Tibial nerve (tissue), 3 donors: Measurements from ENCODE around the gene EIF4ENIF1.
"Not testable (repeated sequence)": the region's sequence is repeated elsewhere in the genome, so short reads cannot be mapped to it uniquely, and the experiment has no call there.

ENCODE experiments used
- CTCF ChIP-seq, 5 experiments: fragments of 200-600 bp in 3 of 5; fragments of 450-650 bp in 2 of 5; sonication (generic) in 3 of 5; IDR thresholded peaks; one replicate each; pipeline ENCODE4 v1.5.1; 2016 to 2019; ENCODE audit warnings: antibody characterized with exemption in 5 of 5, mild to moderate bottlenecking in 3 of 5, moderate library complexity in 2 of 5
- POLR2A ChIP-seq, 2 donors: fragments of 450-650 bp; IDR thresholded peaks; one replicate each; pipeline ENCODE4 v1.6.1; 2017; ENCODE audit warnings: antibody characterized with exemption in 2 of 2, mild to moderate bottlenecking in 2 of 2, moderate library complexity in 2 of 2

DNA sequence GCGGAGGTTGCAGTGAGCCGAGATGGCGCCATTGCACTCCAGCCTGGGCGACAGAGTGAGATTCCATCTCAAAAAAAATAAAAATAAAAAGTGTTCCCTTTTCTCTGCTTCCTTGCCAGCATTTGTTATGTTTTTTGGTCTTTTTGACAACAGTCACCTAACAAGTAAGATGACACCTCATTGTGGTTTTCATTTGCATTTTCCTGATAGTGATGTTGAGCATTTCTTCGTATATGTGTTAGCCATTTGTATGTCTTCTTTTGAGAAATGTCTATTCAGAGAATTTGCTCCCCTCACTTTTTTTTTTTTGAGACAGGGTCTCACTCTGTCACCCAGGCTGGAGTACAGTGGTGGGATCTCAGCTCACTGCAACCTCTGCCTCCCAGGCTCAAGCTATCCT lies 34.5 kb upstream of the EIF4ENIF1 start:
- not testable (repeated sequence) for TF ChIP-seq CTCF, POLR2A (IDR thresholded peaks at IDR 0.05)
